ENCODE data around the gene RHBDF1. TPM values are rescaled to one million over a fixed set of nuclear protein-coding genes. Genes with fewer than 3 reads are reported as not detected.

The RHBDF1 gene
- total RNA-seq, 1 donor from 2014 or later = 75.5 TPM

DNA sequence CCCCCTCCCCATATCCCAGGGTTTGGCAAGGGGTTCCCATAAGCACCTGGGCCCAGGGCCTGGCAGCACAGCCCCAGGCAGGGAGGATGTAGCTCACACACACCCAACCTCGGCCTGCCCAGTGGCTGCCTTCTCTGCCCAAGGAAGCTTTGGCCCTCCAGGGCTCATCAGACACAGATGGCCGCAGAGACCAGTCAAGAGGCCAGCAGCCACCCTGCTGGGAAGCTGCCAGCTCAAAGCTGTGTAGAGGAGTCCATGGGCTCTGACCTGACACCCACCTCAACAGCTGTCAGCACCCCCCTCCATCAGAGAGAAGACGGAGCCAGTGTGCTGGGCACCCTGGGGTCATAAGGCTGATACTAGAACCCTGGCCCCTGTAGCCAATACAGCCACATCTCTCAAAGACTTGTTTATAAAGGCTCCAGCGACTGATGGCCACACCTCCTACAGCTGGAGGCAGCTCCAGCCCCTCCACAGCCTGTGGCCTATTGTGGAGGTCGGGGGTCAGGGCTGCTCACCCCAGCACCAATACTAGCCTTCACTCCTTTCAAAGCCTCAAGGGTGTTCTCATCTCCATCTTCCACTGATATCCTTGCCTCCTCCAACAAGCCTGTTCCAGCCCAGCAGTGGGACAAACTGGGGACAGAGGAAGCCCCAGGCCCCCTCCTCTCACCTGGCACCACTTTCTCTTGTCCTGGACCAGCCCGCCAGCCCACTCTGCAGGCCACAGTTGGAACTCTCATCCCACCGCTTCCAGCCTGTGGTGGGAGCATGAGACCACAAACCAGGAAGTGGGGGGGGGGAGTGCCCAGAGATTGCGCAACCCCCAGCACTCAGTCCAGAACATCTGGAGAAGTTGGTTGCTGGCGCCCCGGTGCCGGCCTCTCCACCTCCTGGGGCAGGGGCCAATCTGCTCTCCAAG lies 3.4 kb upstream of the RHBDF1 start:
- DNase-seq (ENCODE audit: extremely low read depth, low read depth, low spot score) = no peak

GRCh38 chr16:74747-75334 lies 2.4 kb upstream of the RHBDF1 start:
- no peak for DNase-seq (ENCODE audit: extremely low read depth, low read depth, low spot score)

- DNase-seq (ENCODE audit: extremely low read depth, low read depth, low spot score) = no peak
Observed at GRCh38 chr16:74051-74746, 1.8 kb upstream of the RHBDF1 start.

- no peak for DNase-seq (ENCODE audit: extremely low read depth, low read depth, low spot score)
Observed at GRCh38 chr16:71540-72401, 660 bp downstream of the RHBDF1 start.

GRCh38 chr16:71210-71539 lies 1.3 kb downstream of the RHBDF1 start:
- no peak for DNase-seq (ENCODE audit: extremely low read depth, low read depth, low spot score)

GRCh38 chr16:69181-69580 lies 3.2 kb downstream of the RHBDF1 start:
- DNase-seq (ENCODE audit: extremely low read depth, low read depth, low spot score) = no peak

GRCh38 chr16:67884-68789 lies 4.3 kb downstream of the RHBDF1 start:
- DNase-seq (ENCODE audit: extremely low read depth, low read depth, low spot score) = no peak

GRCh38 chr16:67183-67791 lies 5.1 kb downstream of the RHBDF1 start:
- DNase-seq (ENCODE audit: extremely low read depth, low read depth, low spot score) = no peak

GRCh38 chr16:66309-67182 lies 5.9 kb downstream of the RHBDF1 start:
- no peak for DNase-seq (ENCODE audit: extremely low read depth, low read depth, low spot score)

DNA sequence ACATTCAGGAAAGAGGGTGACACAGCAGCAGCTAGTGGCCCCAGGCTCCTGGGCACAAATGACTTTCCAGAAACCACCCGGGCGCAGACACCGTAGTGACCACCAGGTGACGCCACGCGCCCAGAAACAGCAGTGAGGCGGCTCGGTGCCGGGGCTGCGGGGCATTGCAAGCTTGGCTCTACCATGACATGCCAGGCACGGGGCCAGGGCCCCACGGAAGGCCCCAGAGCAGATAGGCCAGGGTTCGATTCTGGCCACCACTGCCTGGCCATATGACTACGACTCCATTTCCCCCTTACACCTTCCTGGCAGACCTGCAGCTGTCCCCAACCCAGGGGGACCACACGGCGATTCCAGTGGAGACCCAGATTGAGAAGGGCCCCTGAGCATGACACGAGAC lies 6.7 kb downstream of the RHBDF1 start:
- DNase-seq (ENCODE audit: extremely low read depth, low read depth, low spot score) = no peak

- DNase-seq (ENCODE audit: extremely low read depth, low read depth, low spot score) = no peak
Observed at GRCh38 chr16:64914-65255, 7.5 kb downstream of the RHBDF1 start.

DNA sequence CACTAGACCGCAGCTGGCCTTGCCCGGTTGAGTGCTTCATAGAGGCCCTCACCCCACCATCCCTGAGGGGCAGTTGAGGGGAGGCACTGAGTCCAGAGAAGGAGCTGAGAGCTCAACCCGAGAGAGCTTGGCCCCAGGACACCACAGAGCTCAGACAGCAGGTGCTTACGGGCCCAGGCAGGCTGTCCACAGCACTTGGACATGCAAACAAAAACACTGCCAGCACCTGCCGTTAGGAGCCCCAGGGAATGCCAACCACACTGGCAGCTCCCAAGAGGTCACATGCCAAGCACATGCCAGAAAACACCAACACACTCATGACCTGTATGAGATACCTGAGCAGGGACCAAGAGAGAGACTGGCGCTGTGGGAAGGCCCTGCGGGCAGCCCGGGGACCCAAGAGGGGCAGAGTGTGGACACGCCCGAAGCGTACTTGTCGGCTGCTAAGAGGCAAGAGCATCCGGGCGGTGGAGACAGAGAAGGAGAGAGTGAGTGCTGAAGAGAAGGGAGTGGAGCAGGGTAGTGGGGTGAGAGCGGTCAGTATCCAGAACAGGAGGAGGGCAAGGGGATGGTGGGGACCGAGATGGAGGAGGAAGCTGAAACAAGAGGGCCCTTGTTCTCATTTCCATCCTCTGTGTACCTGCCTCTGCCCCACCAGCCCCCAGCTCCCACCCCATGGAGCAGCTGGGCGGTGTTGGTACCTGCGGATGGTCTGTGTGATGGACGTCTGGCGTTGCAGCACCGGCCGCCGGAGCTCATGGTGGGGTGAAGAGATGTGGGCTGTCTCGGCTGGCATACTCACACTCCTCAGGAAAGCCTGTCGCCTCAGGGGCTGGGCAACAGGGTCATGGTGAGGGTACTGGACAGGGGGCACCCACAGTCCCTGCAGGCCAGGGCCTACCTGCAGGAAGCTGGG lies 8.2 kb downstream of the RHBDF1 start:
- no peak for DNase-seq (ENCODE audit: extremely low read depth, low read depth, low spot score)

GRCh38 chr16:63466-63865 lies 9.0 kb downstream of the RHBDF1 start:
- no peak for DNase-seq (ENCODE audit: extremely low read depth, low read depth, low spot score)

DNA sequence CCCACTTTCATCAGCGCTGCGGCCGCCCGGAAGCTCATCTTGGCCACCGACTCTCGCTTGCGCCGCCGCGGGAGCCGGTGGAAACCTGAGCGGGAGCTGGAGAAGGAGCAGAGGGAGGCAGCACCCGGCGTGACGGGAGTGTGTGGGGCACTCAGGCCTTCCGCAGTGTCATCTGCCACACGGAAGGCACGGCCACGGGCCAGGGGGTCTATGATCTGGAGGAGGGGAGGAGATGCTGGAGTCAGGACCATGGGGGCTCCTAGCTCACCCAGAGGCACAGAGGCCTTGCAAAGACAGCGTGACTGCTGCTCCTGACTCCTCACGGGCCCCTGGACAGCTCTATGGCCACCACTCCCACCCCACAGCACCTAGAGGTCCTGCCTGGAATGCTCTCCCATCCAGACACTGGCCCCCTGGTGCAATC lies 9.5 kb downstream of the RHBDF1 start:
- no peak for DNase-seq (ENCODE audit: extremely low read depth, low read depth, low spot score)

GRCh38 chr16:62283-62967 lies 10.0 kb downstream of the RHBDF1 start:
- no peak for DNase-seq (ENCODE audit: extremely low read depth, low read depth, low spot score)

DNA sequence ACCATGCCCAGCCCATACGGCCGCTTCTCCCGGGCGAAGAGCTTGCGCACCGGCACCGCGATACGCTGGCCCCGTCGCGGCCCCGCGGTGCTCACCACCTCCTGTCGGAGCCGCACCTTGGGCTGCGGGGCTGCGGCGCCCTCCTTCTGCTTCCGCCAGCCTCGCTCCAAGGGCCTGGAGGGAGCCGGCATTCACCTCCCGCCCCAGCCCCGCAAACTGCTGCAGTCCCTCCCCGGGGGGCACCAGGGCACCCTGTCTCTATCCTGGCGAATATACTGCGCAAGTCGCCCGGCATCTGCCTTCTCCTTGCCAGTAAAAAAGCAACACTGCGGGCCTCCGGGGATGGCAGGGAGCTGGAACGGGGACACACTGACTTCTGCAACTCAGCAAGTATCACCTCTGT lies 10.6 kb downstream of the RHBDF1 start:
- DNase-seq (ENCODE audit: extremely low read depth, low read depth, low spot score) = no peak
